ENCODE data around the gene ZNF775. TPM values are rescaled to one million over a fixed set of nuclear protein-coding genes. Genes with fewer than 3 reads are reported as not detected.
A peak's percentile ranks its signal among the peaks of the same experiment; 100 is the strongest.

The ZNF775 gene
- total and polyA plus RNA-seq, 2 of the 13 experiments (the other 11 are each of a cell fraction or from before 2014, with no cell fraction given): 3.1 to 3.2 TPM

GRCh38 chr7:150341263-150342120, 37.6 kb upstream of the ZNF775 start, which contains the start of gene RARRES2 (continued):
- TF ChIP-seq GMEB1 (CRISPR knock-in tag; IDR thresholded peaks at IDR 0.05; ENCODE audit: borderline replicate concordance) (no peak), KLF9 (CRISPR knock-in tag; IDR thresholded peaks at IDR 0.05; ENCODE audit: low read depth) (no peak), ZNF629 (CRISPR knock-in tag; conservative IDR thresholded peaks at IDR 0.05) (no peak), ZBTB25 (CRISPR knock-in tag; IDR thresholded peaks at IDR 0.05) (no peak), ZNF781 (CRISPR knock-in tag; IDR thresholded peaks at IDR 0.05; ENCODE audit: borderline replicate concordance, not compliant biosample characterization) (no peak), IKZF4 (CRISPR knock-in tag; IDR thresholded peaks at IDR 0.05; ENCODE audit: borderline replicate concordance, low read depth, not compliant biosample characterization) (no peak), ELF4 (CRISPR knock-in tag; IDR thresholded peaks at IDR 0.05; ENCODE audit: borderline replicate concordance) (no peak), ZNF414 (CRISPR knock-in tag; IDR thresholded peaks at IDR 0.05) (no peak), SP4 (CRISPR knock-in tag; IDR thresholded peaks at IDR 0.05) (no peak), ZNF607 (CRISPR knock-in tag; IDR thresholded peaks at IDR 0.05; ENCODE audit: borderline replicate concordance) (no peak), YY1 (IDR thresholded peaks at IDR 0.05; ENCODE audit: insufficient read depth, insufficient replicate concordance, low read depth, low read length) (no peak), ZNF274 (CRISPR knock-in tag; IDR thresholded peaks at IDR 0.05) (no peak), ZNF569 (CRISPR knock-in tag; IDR thresholded peaks at IDR 0.05; ENCODE audit: borderline replicate concordance) (no peak), ZFP36L1 (CRISPR knock-in tag; IDR thresholded peaks at IDR 0.05) (no peak), MEIS1 (CRISPR knock-in tag; IDR thresholded peaks at IDR 0.05; ENCODE audit: borderline replicate concordance) (no peak), ZNF766 (CRISPR knock-in tag; IDR thresholded peaks at IDR 0.05; ENCODE audit: borderline replicate concordance) (no peak), CCAR2 (optimal IDR thresholded peaks at IDR 0.05; ENCODE audit: low read depth, low read length) (no peak), ZNF136 (CRISPR knock-in tag; IDR thresholded peaks at IDR 0.05; ENCODE audit: low read depth) (no peak), ZNF101 (CRISPR knock-in tag; IDR thresholded peaks at IDR 0.05; ENCODE audit: borderline replicate concordance, low read depth) (no peak), ZKSCAN8 (CRISPR knock-in tag; IDR thresholded peaks at IDR 0.05; ENCODE audit: borderline replicate concordance) (no peak), JUN (CRISPR knock-in tag; IDR thresholded peaks at IDR 0.05) (no peak), TRIM24 (CRISPR knock-in tag; IDR thresholded peaks at IDR 0.05) (no peak), MTF2 (CRISPR knock-in tag; IDR thresholded peaks at IDR 0.05; ENCODE audit: borderline replicate concordance) (no peak), U2AF2 (IDR thresholded peaks at IDR 0.05; ENCODE audit: low read depth, low read length) (no peak), POLR2AphosphoS5 (IDR thresholded peaks at IDR 0.05; ENCODE audit: low read depth, low read length) (peak; percentile 36), KDM5A (IDR thresholded peaks at IDR 0.05; ENCODE audit: borderline replicate concordance, low read length) (no peak)
